OCI-LY1 (cell line): ENCODE data around the gene DLX3.

ENCODE experiments used
- CTCF ChIP-seq: fragments of 200-600 bp; sonication (generic), shearing (Covaris generic); IDR thresholded peaks from 2 replicates; pipeline ENCODE4 v1.5.1; 2017; ENCODE audit warnings: mild to moderate bottlenecking, antibody characterized with exemption, low read length, moderate library complexity, mixed read lengths
- EZH2 ChIP-seq: fragments of 200-600 bp; sonication (generic), shearing (Covaris generic); IDR thresholded peaks from 2 replicates; pipeline ENCODE4 v1.8.0; 2017; ENCODE audit warnings: borderline replicate concordance, mixed run types, mild to moderate bottlenecking, antibody characterized with exemption, low read length, moderate library complexity, mixed read lengths

- TF ChIP-seq CTCF: no peak
- no peak for TF ChIP-seq EZH2
Measured at GRCh38 chr17:49964769-49965523, 30.1 kb downstream of the DLX3 start.
